Hematopoietic multipotent progenitor cell (in vitro differentiated cells): ENCODE results near the gene PSAP. TPM values are rescaled to one million over a fixed set of nuclear protein-coding genes. Genes with fewer than 3 reads are reported as not detected.

Source experiments
- DNase-seq, 3 donors: peaks; one replicate each; pipeline ENCODE4 v3.0.0-alpha.2; 2011 to 2015; ENCODE audit warnings: low read depth in 2 of 3, low spot score in 2 of 3
- total RNA-seq: library from RNA; depleted of rRNA; stranded (reverse); fragments of >200 nt; gene quantifications from one replicate; pipeline ENCODE4 v1.2.3, GENCODE V29; 2012

PSAP gene
- total RNA-seq, 1 donor = 360 TPM

DNA sequence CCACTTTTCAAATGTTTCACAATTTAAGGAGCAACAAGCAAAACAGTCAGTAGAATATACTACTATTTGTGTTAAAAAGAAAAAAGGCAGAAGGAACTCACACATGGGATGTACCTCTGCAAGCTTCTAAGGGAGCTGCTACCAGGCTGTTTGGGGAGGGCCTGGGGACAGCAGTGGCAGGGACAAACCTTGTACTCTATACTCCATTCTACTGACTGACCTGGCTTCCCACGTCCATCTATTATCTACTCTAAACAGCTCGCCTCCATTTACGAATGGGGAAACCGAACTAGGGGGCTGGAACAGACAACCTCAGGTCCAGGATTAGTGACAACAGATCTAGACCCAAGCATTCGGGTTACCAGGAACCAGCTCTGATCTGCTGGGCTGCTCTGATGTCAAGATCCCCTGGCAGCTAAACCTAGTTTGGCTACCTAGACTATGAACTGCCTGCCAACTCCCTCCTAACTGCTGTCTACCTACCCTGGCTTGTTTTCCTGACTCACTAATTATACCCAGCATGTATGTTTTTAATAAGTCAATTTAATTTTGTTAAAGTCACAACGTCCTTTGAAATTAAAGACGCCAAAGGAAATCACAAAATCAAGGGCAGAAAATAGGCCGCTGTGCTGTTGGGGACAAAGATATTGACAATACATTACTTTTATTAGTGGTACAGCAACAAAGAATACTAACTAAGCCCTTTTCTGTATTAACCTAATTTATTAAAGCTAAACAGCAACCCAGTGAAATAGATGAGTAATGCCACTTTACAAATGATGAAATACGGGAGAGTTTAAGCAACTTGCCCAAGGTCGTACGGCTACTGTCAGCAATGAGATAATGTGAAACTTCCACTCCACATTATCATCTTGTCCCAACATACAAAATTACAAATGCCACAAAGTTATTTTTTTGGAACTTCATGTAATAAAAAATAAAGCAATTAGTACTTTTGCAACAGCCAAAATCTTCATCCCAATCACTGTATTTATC is 5.3 kb downstream of the PSAP start:
- no peak for DNase-seq

- no peak for DNase-seq
Measured at GRCh38 chr10:71844695-71845094, 6.4 kb downstream of the PSAP start.

GRCh38 chr10:71844084-71844483 is 7.0 kb downstream of the PSAP start:
- DNase-seq = no peak

DNA sequence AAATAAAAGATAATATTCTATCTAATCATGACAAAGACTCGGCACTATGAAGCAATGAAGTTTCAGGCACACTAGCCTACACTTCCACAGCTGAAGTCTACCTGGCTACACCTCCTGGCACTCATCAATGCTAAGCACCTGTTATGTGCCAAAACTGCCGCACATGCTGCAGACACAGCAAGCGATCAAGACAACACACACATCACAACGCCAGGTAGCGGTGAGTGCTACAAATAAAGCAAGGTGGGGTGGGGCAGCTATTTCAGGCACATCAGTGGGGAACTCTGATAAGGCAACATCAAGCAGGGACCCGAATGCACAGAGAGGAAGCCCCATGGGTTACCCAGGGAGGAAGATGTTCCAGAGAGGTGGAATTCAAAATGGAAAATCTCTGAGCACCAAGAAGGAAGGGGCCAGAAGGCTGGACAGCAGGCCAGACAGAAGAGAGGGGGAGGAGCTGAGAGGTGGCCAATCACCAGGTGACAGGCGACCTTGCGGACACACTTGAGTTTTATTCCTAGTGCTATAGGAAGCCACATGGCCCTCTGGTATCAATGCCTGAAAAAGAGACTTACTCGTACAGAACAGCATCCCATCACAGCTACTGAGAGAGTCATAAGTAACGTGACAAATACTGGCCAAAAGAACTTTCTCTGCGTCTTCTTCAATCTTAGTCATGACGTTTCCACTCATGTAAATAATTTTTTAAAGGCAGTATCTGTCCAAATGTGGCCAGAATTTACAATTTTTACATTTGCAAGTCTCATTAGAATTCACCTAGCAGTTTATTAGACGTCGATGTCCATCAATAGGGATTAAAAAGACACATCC is 8.0 kb downstream of the PSAP start:
- DNase-seq = no peak

GRCh38 chr10:71842422-71842821 is 8.6 kb downstream of the PSAP start:
- no peak for DNase-seq

GRCh38 chr10:71840958-71841335 is 10.1 kb downstream of the PSAP start:
- no peak for DNase-seq

GRCh38 chr10:71840177-71840957 is 10.7 kb downstream of the PSAP start:
- peak in 1 of 3 donors; percentile 20 for DNase-seq

GRCh38 chr10:71838264-71839211 is 12.5 kb downstream of the PSAP start:
- DNase-seq = no peak

- DNase-seq = peak in 2 of 3 donors; percentile 26 to 30
Measured at GRCh38 chr10:71837098-71837827, 13.8 kb downstream of the PSAP start.

GRCh38 chr10:71836596-71836974 is 14.5 kb downstream of the PSAP start:
- DNase-seq = no peak

DNA sequence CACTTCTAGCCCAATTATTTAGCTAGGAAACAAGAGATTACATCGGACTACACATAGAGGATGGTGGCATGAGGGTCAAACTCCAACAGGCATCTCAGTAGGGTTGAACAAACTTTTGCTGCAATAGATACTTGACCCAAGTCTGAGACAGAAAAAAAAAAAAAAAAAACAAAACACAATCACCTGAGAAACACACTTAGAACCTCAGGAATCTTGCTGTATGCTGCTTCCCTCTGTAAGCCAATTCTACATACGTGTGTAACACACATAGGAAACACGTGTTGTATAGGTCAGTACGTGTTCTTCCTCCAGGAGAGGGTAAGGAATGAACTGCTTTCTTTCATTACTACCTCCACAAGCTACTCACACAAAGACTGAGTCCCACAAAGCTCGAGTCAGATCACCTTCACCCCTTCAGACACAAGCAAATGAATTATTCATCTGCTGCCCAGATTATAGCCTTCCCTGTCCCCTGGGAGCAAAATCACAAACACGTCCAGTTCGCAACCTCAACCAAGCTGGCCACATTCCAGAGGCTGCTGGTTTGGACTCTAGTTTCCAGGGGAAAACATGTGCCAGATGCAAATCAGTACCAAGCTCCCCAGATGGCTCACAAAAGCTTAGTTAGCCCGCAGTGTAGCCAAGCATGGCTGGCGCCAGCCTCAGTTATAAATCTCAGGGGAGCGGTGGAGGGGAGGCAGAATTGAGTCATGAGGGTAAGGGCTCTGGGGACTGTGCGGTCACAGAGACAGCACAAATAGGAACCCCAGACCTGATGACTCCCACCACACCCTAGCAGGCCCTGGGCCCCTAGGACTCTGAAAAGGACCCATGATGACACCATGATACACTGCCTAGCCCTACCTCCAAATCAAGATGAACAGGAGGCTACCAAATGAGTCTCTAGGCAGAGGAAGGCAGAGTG is 15.1 kb downstream of the PSAP start:
- DNase-seq = peak in 2 of 3 donors; percentile 28 to 50

DNA sequence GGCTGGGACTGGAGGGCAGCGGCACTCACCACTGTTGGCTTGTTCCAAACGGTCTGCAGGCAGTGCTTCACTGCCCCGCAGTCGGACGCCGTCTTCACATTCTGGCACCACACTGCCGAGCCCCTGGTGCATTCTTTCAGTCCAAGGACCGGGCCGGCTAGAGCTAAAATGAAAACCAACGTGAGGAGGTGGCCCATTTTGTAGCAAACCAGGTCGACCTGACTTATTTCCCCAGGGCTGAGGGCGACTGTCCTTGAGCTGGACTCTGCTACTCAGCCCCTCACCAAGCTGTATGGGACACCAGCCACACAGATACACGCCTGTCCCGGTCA is 16.7 kb downstream of the PSAP start:
- no peak for DNase-seq

DNA sequence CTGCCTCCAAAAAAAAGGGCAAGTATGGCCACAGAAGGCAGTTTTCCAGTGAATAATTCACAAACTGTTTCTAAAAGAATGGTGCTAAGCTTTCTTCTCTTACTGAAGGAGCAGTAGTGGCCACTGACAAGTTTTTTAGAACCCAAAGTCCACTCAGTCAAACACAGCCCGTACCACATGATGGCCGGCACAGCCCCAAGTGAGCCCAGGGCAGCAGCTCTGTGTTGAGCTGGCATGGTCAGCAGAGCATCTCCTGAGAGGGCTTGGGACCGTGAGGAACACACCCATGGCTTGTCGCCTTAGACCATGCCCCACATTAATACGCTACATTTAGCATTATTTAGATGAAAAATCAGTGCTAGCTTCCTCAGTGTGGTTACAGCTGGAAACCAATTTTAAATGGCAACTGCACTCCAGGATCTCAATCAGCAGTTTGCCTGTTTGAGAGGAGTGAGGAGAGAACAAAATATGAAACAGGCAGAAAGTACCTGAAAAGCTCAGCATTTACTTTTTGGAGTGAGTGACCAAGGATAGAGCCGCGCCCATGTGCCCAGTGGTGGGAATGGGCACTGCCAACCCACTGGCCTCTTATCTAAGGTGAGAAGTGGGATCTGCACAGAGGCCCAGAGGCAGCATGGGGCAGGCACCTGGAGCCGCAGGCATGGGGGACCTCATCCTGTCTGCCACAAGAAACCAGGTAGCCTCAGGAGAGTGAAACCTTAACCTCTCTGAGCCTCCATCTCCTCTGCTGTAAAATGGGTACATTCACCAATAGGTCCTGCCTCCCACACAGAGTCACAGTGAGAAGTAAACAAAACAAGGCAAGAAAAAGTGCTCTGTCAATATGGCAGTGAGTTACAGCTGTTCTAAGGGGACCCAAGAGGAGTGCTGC is 17.4 kb downstream of the PSAP start:
- no peak for DNase-seq

- DNase-seq = no peak
Measured at GRCh38 chr10:71832967-71833366, 18.1 kb downstream of the PSAP start.

- no peak for DNase-seq
Measured at GRCh38 chr10:71831646-71832552, 19.2 kb downstream of the PSAP start.

- no peak for DNase-seq
Measured at GRCh38 chr10:71830726-71831125, 20.3 kb downstream of the PSAP start.
